Ishikawa (cell line): ENCODE measurements around the gene HOTAIR.

ENCODE experiments used
- CEBPB ChIP-seq: IDR thresholded peaks from 2 replicates; pipeline ENCODE4 v1.6.1; 2012
- EP300 ChIP-seq: IDR thresholded peaks from 2 replicates; pipeline ENCODE4 v1.6.1; 2012; ENCODE audit warnings: borderline replicate concordance
- FOXM1 ChIP-seq: IDR thresholded peaks from 2 replicates; pipeline ENCODE4 v1.6.1; 2012; ENCODE audit warnings: low read depth, borderline replicate concordance
- NFIC ChIP-seq: IDR thresholded peaks from 2 replicates; pipeline ENCODE4 v1.6.1; 2012
- TAF1 ChIP-seq: IDR thresholded peaks from 2 replicates; pipeline ENCODE4 v1.6.1; 2012; ENCODE audit warnings: low read depth, mild to moderate bottlenecking
- TF ChIP-seq, protein P1 (sequence below): IDR thresholded peaks from 2 replicates; pipeline ENCODE4 v1.6.1; 2012

DNA sequence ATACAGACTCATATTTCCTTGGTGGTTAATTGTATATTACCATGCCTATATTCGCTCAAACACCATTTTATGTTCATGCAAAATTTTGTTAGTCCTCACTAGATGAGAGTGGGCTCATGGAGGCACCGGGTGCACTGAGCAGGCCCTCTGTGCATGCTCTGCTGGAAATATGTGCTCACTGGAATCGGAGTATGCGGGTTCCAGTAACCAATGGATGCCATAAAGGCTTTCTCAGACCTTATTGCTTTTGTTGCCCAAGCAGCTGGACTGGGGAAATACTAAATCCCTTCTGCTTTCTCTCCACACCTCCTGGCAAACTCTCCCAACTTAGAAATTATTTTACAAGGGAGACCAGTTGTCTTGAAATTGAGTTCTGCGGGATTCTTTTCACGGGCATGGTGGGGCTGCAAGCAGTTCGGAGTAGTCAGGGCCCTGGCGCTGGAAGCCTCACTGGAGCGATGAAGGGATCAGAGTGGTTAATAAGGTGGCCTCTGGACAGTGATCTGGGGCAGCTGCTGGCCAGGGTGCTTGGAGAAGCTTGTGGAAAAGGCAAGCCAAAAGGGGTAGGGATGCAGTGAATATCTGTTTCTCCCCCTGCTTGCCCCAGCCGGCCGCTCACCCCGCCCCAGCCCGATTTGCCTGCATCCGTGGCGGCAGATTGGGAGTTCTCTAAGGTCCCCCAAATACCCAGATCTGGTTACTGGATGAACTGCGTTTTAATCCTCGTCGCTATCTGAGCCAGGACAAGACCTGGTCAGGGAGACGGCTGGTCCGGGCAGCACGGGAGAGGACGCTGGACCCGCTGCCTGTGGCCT is 46.0 kb upstream of the HOTAIR start:
- no peak for TF ChIP-seq EP300
- TF ChIP-seq, protein P1, sequence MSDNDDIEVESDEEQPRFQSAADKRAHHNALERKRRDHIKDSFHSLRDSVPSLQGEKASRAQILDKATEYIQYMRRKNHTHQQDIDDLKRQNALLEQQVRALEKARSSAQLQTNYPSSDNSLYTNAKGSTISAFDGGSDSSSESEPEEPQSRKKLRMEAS = no peak
- no peak for TF ChIP-seq NFIC
- no peak for TF ChIP-seq CEBPB
- no peak for TF ChIP-seq FOXM1
- no peak for TF ChIP-seq TAF1
